HG03558 (cell line): Measurements from ENCODE around the gene ARPC1A.
"Not testable (repeated sequence)": the region's sequence is repeated elsewhere in the genome, so short reads cannot be mapped to it uniquely, and the experiment has no call there.

Source experiments
- ATAC-seq: cut with Tn5 transposase; IDR thresholded peaks from one replicate; pipeline ENCODE4 v1.9.1; 2021; ENCODE audit warnings: moderate number of reproducible peaks; ENCODE audit not compliant: unreplicated experiment; ENCODE audit errors: extremely low read depth

ARPC1A gene

DNA sequence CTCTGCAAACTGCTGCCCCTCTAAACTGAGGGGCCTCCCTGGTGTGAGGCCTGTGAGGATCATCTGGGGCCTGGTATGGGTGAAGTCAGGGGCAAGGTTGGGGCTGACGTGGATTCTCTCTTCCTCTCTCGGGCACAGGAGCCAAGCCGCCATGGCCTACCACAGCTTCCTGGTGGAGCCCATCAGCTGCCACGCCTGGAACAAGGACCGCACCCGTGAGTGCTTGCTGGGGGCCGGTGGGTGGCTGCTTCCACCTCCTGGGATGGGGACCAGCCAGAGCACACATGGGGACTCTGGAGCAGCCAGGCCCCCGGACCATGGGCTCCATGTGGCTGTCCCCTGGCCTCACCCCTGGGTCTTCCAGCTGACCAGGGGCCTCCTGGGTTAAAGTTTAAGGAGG is 59.9 kb downstream of the ARPC1A start:
- no peak for ATAC-seq

DNA sequence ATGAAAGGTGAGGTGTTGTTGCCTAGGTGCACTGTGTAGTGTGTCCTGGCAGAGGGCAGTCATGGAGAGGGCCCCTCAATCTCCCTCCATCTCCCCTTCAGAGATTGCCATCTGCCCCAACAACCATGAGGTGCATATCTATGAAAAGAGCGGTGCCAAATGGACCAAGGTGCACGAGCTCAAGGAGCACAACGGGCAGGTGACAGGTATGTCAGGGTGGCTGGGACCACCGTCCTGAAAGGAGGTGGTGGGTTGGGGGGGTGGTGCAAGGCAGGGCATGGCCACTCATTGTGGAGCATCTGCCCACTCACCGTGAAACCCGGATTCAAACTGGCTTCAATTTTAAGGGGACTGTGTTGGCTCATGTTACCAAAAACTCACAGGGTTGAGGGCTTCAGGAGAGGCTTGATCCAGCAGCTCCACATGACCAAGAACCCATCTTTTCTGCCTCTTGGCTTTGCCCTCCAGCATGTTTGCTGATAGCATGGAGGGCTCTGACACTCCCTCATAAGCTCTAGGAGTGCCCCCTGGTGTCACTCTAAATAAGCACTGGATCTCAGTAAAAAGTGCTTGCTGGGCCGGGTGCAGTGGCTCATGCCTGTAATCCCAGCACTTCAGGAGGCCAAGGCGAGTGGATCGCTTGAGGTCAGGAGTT is 61.0 kb downstream of the ARPC1A start:
- no peak for ATAC-seq

DNA sequence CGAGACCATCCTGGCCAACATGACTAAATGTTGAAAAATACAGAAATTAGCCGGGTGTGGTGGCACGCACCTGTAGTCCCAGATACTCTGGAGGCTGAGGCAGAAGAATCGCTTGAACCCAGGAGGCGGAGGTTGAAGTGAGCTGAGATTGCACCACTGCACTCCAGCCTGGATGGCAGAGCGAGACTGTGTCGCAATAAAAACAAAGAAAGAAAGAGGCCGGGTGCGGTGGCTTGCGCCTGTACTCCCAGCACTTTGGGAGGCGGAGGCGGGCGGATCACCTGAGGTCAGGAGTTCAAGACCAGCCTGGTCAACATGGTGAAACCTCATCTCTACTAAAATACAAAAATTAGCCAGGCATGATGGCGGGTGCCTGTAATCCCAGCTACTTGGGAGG is 61.5 kb downstream of the ARPC1A start:
- not testable (repeated sequence) for ATAC-seq

DNA sequence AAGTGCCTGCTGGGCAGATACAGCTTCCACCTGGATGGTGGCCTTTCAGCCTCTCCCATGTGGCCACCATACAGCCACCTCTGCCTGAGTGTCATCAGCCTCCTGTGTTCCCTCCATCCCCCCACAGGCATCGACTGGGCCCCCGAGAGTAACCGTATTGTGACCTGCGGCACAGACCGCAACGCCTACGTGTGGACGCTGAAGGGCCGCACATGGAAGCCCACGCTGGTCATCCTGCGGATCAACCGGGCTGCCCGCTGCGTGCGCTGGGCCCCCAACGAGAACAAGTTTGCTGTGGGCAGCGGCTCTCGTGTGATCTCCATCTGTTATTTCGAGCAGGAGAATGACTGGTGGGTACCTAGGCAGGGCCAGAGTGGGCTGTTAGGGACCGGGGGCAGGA is 62.2 kb downstream of the ARPC1A start:
- no peak for ATAC-seq

DNA sequence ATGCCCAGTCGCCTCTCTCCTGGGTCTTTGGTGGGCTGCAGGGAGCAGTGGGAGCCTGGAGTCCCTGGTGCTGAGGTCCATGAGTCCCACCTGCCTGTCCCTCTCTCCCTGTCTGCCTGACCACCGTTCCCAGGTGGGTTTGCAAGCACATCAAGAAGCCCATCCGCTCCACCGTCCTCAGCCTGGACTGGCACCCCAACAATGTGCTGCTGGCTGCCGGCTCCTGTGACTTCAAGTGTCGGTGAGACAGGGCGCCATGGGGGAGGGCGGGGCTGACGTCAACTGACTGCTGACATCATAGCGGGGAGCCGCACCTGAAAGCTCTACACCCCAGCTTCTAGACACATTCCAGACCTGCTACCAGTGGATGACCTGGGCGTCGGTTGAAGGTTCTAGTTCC is 64.1 kb downstream of the ARPC1A start:
- ATAC-seq: no peak

DNA sequence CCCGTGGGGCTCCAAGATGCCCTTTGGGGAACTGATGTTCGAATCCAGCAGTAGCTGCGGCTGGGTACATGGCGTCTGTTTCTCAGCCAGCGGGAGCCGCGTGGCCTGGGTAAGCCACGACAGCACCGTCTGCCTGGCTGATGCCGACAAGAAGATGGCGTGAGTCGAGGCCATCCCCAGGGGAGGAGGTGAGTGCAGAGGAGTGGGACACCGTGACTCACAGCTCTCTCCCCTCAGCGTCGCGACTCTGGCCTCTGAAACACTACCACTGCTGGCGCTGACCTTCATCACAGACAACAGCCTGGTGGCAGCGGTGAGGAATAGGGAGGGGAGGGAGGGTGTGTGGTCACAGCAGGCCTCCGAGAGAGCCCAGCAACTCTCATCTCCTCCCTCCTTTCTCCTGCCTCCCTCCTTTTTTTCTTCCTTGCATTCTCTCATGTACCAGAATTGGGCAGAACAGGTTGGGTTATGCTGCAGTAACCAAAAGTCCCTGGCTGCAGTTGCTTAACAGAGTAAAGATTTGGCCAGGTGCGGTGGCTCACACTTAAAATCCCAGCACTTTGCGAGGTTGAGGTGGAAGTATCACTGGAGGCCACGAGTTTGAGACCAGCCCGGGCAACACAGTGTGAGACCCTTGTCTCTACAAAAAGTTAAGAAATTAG is 65.4 kb downstream of the ARPC1A start:
- no peak for ATAC-seq

DNA sequence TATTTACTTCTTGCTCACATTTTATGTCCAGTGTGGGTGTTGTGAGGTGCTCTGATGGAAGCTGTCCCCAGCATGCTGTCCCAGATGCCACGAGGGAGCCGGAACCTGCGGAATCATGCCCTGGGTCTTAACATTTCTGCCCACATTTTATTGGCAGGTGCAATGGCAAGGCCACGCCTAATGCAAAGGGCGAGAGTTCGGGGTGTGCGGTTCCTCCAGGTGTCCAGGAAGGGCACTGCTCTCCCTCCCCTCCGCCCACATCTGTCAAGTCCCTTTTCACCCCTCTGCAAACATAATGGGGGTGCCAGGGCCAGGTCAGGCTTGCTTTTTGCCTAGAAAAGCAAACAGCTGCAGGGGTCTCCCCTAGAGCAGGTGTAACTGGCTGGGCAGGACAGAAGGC is 66.3 kb downstream of the ARPC1A start:
- ATAC-seq: no peak

DNA sequence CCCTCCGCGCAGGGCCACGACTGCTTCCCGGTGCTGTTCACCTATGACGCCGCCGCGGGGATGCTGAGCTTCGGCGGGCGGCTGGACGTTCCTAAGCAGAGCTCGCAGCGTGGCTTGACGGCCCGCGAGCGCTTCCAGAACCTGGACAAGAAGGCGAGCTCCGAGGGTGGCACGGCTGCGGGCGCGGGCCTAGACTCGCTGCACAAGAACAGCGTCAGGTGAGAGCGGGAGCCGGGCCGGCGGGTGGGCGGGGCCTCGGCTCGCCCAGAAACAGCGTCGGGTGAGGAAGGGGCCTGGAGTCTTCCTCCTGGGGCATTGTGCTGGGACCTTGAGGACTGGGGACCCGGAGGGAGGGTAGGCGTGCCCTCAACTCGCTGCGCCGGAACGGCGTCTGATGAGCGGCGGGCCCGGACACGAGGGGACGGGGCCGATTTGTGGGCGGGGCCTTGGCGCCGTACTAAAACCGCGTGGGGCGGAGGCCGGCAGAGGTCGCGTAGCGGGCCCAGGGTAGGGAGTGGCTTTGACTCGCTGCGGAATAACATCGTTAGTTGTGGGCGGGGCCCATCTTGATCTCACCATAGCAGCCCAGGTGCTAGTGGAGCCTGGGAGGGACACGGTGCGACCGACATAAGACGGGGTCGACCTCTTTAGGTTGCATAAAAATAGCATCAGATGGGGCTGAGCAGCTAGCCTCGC is 67.1 kb downstream of the ARPC1A start:
- ATAC-seq: peak; percentile 55

DNA sequence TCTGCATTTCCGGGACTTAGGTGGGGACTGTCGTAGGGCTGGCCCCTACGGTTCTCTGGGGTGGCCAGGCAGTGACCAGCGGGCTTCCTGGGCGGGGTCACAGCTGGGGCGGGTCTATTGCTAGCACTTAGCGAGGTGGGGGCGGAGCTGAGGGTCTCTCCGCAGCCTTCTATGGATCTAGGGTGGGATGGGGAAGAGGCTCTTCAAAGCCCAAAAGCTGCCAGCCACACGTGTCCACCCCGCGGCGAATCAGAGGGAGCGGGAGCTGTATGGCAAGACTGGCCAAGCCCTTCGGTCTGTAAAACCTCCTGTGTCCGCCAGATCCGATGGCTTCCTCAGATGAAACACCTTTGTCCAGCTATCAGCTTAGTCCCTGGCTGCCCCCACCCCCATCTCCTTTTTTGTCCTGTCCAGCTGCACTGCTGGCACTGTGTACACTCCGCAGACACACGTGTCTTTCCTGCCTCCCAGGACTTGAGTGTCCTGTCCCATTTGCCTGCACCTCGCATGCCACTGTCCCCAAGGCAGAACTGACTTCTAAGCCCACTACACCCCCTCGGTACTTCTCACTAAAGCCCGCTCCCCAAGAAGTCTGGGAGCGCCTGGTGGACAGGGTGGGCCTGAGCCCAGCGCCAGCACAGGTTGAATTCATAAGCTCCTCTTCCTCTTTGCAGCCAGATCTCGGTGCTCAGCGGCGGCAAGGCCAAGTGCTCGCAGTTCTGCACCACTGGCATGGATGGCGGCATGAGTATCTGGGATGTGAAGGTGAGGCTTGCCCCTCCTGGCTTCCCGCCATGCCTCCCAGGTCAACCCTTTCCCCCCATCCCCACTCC is 67.9 kb downstream of the ARPC1A start:
- ATAC-seq: no peak

DNA sequence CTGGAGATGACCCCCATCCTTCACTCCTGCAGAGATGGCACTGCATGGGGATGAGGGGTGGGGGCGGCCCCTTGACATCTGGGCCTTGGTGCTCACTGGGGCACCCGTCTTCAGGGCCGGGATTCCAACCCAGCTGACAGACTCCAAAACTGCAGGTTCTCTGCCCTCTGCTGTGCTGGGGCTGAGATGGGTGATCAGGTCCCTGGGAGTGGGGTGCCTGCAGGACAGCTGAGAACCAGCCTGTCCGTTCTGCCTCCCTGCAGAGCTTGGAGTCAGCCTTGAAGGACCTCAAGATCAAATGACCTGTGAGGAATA is 68.4 kb downstream of the ARPC1A start:
- ATAC-seq: no peak

DNA sequence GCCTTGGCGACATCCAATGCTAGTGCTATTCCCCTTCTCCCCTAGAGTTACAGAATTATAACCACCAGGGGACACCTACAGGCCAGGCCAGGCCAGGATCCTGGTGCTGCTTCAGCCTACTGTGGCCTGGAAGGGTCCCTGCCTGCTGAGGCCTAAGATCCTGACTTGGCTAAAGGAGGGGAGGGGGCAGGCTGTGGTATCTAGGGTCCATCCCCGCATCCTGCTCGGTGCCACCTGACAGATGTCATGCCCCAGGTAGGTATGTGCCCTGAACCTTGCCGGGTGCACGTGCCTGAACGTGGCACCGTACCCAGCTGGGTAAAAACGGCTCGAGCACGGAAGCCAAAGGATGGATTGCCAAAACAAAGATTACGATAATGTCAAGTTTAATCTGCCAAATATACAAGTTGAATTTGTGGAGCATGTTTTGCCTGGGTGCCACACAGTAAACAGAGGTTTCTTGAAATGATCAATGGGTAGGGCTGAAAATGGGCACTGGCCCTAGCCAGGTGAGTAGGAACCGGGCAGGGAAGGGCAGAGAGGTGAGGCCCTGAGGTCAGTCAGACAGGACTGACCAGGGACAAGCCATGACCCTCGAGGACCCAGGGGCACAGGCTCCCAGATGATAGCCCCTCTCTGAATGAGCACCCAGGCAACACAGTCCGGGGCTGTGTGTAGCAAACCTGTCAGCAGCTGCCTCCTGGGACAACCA is 70.1 kb downstream of the ARPC1A start:
- no peak for ATAC-seq

DNA sequence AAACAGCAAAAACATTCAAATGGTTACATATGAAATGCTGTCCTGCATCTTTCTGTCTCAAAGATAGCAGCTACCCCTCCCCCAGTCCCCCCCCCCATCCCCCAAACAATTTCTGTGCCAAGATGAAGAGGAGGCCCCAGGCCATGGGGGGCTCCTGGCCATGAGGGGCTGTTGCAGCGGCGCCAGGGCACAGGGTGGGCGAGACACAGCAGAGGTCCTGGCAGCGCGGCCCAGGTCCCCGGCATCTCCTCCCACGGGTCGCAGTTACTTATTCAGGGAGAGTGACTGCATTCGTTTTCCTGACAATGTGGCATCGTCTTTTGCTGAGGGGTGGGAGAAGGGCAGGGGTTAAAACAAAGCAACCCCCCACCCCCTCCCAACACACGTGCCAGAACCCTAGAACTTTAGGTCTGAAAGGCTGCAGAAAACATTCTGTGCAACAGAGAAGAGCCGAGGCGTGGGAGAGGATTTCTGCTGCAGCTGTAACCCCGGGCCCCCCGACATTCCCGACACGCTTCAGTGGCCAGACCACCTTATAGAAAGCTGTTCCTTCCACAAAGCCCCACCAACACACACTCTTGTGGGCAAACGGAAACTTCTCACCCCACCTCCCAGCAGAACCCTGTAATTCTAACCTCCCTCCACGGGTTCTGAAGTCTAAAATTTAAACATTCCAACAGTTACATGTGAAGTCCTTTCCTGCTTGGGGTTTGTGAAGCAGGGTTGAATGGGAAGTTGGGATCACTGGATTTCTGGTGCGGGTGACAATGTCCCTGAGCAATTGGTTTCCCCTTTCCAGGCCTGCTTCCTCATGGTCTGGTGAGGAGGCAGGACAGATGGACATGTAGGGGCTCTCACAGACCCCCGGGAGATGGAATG is 71.0 kb downstream of the ARPC1A start:
- ATAC-seq: no peak

DNA sequence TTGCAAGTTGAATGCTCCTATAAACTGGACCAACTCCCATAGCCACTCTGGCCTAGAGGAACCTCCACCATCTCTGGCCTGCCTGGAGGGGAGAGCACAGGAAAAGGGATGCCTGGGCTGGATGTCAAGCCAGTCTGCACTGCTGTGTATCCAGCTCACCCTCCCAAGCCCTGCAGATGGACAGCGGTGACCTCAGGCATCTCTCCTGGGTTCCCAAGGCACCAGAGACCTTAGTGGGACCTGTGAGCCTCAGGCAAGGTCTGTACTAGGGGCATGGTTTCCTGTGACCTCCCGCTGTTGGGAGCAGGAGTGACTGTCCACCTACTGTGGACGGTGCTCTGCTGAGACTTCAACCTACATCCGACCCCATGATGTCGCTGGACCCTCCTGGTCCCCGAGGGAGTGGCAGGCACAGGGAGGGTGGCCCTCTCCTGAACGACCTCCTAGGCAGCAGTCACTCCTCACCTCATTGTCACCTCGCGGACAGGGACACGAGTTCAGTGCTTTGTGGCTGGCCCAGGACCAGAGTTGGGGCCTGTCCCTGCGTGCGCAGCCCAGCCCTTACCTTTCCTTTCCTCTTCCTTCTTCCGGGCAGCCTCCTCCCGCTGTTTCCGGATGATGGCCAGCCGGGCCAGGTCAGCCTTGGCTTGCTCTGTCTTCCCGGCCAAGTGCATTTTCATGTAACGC is 71.7 kb downstream of the ARPC1A start:
- no peak for ATAC-seq

DNA sequence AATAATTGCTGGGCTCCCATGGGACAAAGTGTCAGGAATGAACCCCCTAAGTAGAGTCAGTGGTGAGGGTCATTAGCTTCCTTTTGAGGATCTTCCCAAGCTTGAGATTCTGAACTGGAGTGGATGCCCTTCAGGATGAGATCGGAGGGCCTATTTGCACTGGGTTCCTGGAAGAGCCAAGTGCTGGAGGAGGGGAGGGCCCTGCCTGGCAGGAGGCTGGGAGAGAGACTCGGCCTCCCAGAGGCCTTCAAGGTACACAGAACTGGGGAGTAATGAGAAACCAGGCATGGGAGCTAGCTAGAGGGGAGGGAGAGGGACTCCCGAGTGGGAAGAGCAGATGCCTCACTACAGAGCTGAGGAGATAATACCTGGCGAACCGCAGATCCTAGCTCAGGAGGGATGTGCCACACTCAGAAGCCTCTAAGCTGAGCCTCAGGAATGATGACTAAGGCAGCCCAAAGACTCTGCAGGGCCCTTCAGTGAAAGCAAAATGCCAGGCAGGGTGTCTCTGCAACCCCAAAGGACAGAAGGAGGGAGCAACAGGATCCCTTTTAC is 73.3 kb downstream of the ARPC1A start:
- ATAC-seq: no peak

DNA sequence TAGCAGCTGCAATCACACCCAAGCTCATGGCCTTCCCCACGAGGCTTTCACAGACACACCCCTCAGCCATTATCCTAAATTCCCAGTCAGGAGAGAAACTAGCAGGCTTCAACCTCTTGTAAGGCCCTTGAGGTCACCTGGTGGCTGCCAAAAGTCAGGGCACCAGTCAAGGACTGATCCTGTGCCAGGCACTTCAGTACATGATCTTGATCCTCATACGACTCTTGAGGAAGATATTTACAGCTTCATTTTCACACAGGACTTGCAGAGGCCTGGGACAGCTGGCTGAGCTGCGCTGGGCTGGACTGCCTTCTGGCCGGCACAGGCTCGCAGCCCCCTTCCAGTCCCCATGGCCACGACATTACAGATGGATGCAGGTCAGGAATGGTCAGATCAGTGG is 73.9 kb downstream of the ARPC1A start:
- no peak for ATAC-seq

DNA sequence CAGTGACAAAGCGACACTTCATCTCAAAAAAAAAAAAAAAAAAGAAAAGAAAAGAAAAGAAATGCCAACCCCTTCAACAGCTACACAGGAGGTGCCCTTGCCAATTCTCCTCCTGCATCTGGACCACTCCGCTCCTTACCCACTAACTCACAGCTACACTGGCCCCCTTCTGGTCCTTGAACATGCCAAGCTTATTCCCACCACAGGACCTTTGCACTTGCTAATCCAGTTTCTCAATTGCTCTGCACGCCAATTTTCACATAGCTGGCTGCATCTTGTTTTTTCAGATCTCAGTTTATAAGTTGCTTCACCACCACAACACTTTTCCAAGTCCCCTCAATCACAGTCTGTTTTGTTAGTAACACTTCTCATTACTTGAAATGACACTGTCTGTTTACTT is 77.2 kb downstream of the ARPC1A start:
- no peak for ATAC-seq

DNA sequence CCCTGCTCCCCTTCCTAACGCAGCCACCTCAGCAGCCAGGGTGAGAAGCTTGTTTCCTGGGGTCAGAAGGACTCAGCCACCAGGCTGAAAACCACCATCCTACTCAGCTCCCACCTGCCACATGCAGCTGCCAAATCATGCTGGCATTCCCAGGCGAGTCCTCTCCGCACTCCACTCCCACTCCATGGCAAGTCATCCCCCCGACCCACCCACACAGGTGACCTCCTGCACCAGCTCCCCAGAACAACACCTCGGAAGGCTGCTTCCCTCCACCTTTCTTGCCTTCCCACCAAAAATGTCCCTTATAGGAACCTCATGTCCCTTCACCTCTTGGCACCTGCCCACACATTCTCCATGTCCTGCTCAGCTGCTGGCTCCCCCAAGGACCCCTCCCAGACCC is 78.1 kb downstream of the ARPC1A start:
- ATAC-seq: no peak

DNA sequence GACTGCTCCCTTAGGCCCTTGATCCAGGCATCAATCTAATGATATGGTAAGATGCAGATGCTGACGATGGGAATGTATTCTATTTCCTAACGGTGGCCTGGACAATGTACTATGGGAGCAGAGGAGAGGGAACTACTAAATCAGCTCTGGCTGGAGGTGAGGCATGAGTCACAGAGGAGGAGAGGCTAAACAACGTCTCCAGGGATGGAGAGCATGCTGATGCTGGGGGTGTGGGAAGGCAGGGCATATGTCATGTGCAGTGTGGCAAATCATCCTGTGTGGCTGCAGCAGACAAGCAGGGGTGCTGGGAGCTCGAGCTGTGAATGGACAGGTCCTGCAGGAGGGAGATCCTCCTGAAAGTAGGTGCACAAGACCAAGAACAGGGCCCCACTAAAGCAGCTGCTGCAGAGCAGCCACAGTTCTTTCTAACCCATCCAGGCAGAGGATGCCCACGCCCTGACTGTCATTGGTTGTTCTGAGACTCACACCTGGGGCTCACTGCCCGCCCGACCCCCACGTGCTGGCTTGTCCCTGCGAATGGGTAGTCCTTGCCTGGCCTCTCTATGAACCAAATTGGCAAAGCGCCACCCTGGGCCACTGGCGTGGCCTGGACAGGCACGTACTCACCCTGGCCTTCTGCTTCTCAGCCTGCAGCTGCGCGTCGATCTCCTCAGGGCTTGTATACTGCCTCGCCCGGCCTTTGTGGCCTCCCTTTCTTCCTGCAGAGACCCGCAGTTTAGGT is 78.7 kb downstream of the ARPC1A start:
- ATAC-seq: no peak
